ENCODE results near the gene LYPD6.
"Not testable (repeated sequence)": the region's sequence is repeated elsewhere in the genome, so short reads cannot be mapped to it uniquely, and the experiment has no call there.

The LYPD6 gene

GRCh38 chr2:149330127-149331022 lies at the start of gene LYPD6:
Gene LYPD6, plus strand, starts transcription at chr2:149330587. Its CDS starts 107,122 bp downstream, at chr2:149437709.
- no peak for DNase-seq

GRCh38 chr2:149281441-149281840 lies 48.9 kb upstream of the LYPD6 start:
- DNase-seq: no peak

- DNase-seq: no peak
Measured at GRCh38 chr2:149290662-149291061, 39.7 kb upstream of the LYPD6 start.

- no peak for DNase-seq
Measured at GRCh38 chr2:149291881-149292280, 38.5 kb upstream of the LYPD6 start.

GRCh38 chr2:149296031-149296430 lies 34.4 kb upstream of the LYPD6 start:
- no peak for DNase-seq

- no peak for DNase-seq
Measured at GRCh38 chr2:149307014-149307413, 23.4 kb upstream of the LYPD6 start.

GRCh38 chr2:149310349-149310748 lies 20.0 kb upstream of the LYPD6 start:
- DNase-seq: no peak

- DNase-seq: no peak
Measured at GRCh38 chr2:149312039-149312438, 18.3 kb upstream of the LYPD6 start.

- DNase-seq: no peak
Measured at GRCh38 chr2:149313512-149313972, 16.8 kb upstream of the LYPD6 start.

- no peak for DNase-seq
Measured at GRCh38 chr2:149314687-149315086, 15.7 kb upstream of the LYPD6 start.

- no peak for DNase-seq
Measured at GRCh38 chr2:149315461-149315860, 14.9 kb upstream of the LYPD6 start.

GRCh38 chr2:149318566-149318965 lies 11.8 kb upstream of the LYPD6 start:
- DNase-seq: not testable (repeated sequence)

- DNase-seq: no peak
Measured at GRCh38 chr2:149320362-149320761, 10.0 kb upstream of the LYPD6 start.

GRCh38 chr2:149329068-149329467 lies 1.3 kb upstream of the LYPD6 start:
- DNase-seq: no peak

- no peak for DNase-seq
Measured at GRCh38 chr2:149329489-149330126, 779 bp upstream of the LYPD6 start.

GRCh38 chr2:149331023-149331400 lies 625 bp downstream of the LYPD6 start:
- no peak for DNase-seq

GRCh38 chr2:149332364-149332763 lies 2.0 kb downstream of the LYPD6 start:
- no peak for DNase-seq

- no peak for DNase-seq
Measured at GRCh38 chr2:149333636-149334035, 3.2 kb downstream of the LYPD6 start.

- no peak for DNase-seq
Measured at GRCh38 chr2:149334156-149334555, 3.8 kb downstream of the LYPD6 start.

- no peak for DNase-seq
Measured at GRCh38 chr2:149339324-149339723, 8.9 kb downstream of the LYPD6 start.

GRCh38 chr2:149342509-149342908 lies 12.1 kb downstream of the LYPD6 start:
- no peak for DNase-seq

- DNase-seq: no peak
Measured at GRCh38 chr2:149344105-149344504, 13.7 kb downstream of the LYPD6 start.

GRCh38 chr2:149346272-149346671 lies 15.9 kb downstream of the LYPD6 start:
- no peak for DNase-seq

- DNase-seq: no peak
Measured at GRCh38 chr2:149348291-149348690, 17.9 kb downstream of the LYPD6 start.

Data from activated CD4-positive, alpha-beta T cell treated with anti-CD3 and anti-CD28 coated beads for 1 hour (primary cell).